Thyroid gland (tissue), 4 donors: ENCODE results near the gene RBM23. TPM values are rescaled to one million over a fixed set of nuclear protein-coding genes. Genes with fewer than 3 reads are reported as not detected.
"Not testable (repeated sequence)": the region's sequence is repeated elsewhere in the genome, so short reads cannot be mapped to it uniquely, and the experiment has no call there.

Experiments used
- DNase-seq, 2 donors: peaks; one replicate each; pipeline ENCODE4 v3.0.0-alpha.2; 2019
- H3K27ac ChIP-seq, 3 donors: fragments of 200-600 bp; sonication (generic); 1 replicate in 2 of 3; 2 replicates in 1 of 3; pipeline ENCODE4 v1.5.1; 2016 to 2019; ENCODE audit warnings: mild to moderate bottlenecking in 1 of 3, moderate library complexity in 1 of 3
- H3K27me3 ChIP-seq: fragments of 200-600 bp; sonication (generic); one replicate; pipeline ENCODE4 v1.5.1; 2019
- H3K36me3 ChIP-seq, 2 donors: fragments of 200-600 bp; sonication (generic); one replicate each; pipeline ENCODE4 v1.5.1; 2016 to 2019
- H3K4me1 ChIP-seq, 2 donors: fragments of 200-600 bp; sonication (generic); one replicate each; pipeline ENCODE4 v1.5.1; 2017 to 2019
- H3K4me3 ChIP-seq, 3 donors: fragments of 200-600 bp; sonication (generic); replicated peaks in 1 of 3; 1 replicate in 2 of 3; 2 replicates in 1 of 3; pipeline ENCODE4 v1.5.1; 2016; ENCODE audit warnings: mild to moderate bottlenecking in 1 of 3
- H3K9me3 ChIP-seq: fragments of 200-600 bp; sonication (generic); one replicate; pipeline ENCODE4 v1.5.1; 2017
- POLR2A ChIP-seq, 2 donors: fragments of 450-650 bp; IDR thresholded peaks; one replicate each; pipeline ENCODE4 v1.6.1; 2017; ENCODE audit warnings: antibody characterized with exemption in 2 of 2, mild to moderate bottlenecking in 2 of 2, moderate library complexity in 1 of 2
- WGBS, 2 donors: methylation state at CpG; one replicate each; pipeline ENCODE4 v1.1.5; 2017; 5-methylcytosine and 5-hydroxymethylcytosine counted together
- intact Hi-C: fragments of 100-400 bp; cut with DNase I; formaldehyde crosslinking; loops from one replicate; pipeline ENCODE4 v1.15.1; 2023
- total RNA-seq, 4 donors: library from RNA; depleted of rRNA; stranded (reverse); fragments of >200 nt; gene quantifications; one replicate each; pipeline ENCODE4 v1.2.3, GENCODE V29; 2016
- TF ChIP-seq, protein P1 (sequence below), 6 experiments: fragments of 200-600 bp in 3 of 6; fragments of 450-650 bp in 3 of 6; sonication (generic) in 3 of 6; IDR thresholded peaks; one replicate each; pipeline ENCODE4 v1.5.1; 2016 to 2019; ENCODE audit warnings: antibody characterized with exemption in 6 of 6, mild to moderate bottlenecking in 2 of 6, inconsistent platforms in 1 of 6, moderate library complexity in 1 of 6

The RBM23 gene
- total RNA-seq, 4 donors from 2014 or later, result 157 to 1,409 (median 683) TPM

DNA sequence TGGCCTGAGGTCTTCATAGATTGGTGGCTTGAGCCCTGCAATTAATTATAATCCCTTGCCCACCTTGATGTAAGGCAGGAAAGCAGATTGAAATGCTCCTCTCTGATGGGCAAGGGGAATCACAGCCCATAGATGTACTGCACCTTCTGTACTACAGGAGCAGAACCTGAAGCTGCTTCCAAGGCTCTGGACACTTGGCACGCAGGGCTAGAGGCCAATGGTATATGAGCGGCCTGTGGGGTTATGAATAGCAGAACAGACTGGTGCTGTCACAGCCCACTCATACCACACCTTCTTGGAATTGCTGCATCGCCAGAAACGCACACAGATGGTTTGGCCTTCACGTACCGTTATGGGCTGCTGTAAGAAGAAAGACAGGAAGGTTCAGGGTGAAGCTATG lies 1.7 kb upstream of the RBM23 start:
- WGBS, 2 donors, result 96 to 97% methylated on average over 6 of the region's 6 CpGs
- intact Hi-C loops, result no loop called here
- H3K4me3 ChIP-seq, result no peak overlapping the region
- TF ChIP-seq, protein P1, sequence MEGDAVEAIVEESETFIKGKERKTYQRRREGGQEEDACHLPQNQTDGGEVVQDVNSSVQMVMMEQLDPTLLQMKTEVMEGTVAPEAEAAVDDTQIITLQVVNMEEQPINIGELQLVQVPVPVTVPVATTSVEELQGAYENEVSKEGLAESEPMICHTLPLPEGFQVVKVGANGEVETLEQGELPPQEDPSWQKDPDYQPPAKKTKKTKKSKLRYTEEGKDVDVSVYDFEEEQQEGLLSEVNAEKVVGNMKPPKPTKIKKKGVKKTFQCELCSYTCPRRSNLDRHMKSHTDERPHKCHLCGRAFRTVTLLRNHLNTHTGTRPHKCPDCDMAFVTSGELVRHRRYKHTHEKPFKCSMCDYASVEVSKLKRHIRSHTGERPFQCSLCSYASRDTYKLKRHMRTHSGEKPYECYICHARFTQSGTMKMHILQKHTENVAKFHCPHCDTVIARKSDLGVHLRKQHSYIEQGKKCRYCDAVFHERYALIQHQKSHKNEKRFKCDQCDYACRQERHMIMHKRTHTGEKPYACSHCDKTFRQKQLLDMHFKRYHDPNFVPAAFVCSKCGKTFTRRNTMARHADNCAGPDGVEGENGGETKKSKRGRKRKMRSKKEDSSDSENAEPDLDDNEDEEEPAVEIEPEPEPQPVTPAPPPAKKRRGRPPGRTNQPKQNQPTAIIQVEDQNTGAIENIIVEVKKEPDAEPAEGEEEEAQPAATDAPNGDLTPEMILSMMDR (IDR thresholded peaks at IDR 0.05), result no peak
- TF ChIP-seq POLR2A (IDR thresholded peaks at IDR 0.05), result no peak
- H3K9me3 ChIP-seq, result no peaks in the 10 kb centered on the region
- H3K27me3 ChIP-seq, result no peaks in the 10 kb centered on the region
- no peak for DNase-seq
- peaks cover 39 to 44% of the 10 kb centered on the region in 2 donors for H3K36me3 ChIP-seq
- H3K27ac ChIP-seq, result no peak overlapping the region
- peaks cover 18 to 24% of the 10 kb centered on the region in 2 donors for H3K4me1 ChIP-seq

DNA sequence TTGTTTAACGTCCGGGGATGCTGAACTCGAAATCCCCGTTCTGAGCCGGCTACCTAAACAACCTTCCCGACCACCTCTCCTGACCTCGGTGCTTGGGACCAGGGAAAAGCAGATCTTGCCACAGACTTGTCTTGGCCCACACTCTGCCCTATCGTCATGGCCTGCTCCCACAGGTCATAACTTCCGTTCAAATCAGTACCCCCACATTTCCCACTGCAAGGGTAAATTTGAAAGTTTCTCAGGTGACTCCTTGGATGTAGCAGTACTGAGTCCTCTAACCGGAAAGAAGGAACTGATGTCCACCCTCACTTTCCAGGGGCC lies 612 bp upstream of the RBM23 start:
- Histone ChIP-seq H3K4me3 (peak overlapping the region in 1 of 3 donors; percentile 70), H3K9me3 (no peaks in the 10 kb centered on the region), H3K36me3 (peaks cover 36% of the 10 kb centered on the region in 2 donors), H3K4me1 (peaks cover 18 to 24% of the 10 kb centered on the region in 2 donors), H3K27ac (peak overlapping the region; percentile 85 to 98 (median 86)), H3K27me3 (no peaks in the 10 kb centered on the region)
- intact Hi-C loops, result no loop called here
- TF ChIP-seq POLR2A (IDR thresholded peaks at IDR 0.05), result no peak
- TF ChIP-seq, protein P1 (IDR thresholded peaks at IDR 0.05), result no peak
- 8 to 9% methylated on average over 8 of the region's 10 CpGs for WGBS, 2 donors
- no peak for DNase-seq

DNA sequence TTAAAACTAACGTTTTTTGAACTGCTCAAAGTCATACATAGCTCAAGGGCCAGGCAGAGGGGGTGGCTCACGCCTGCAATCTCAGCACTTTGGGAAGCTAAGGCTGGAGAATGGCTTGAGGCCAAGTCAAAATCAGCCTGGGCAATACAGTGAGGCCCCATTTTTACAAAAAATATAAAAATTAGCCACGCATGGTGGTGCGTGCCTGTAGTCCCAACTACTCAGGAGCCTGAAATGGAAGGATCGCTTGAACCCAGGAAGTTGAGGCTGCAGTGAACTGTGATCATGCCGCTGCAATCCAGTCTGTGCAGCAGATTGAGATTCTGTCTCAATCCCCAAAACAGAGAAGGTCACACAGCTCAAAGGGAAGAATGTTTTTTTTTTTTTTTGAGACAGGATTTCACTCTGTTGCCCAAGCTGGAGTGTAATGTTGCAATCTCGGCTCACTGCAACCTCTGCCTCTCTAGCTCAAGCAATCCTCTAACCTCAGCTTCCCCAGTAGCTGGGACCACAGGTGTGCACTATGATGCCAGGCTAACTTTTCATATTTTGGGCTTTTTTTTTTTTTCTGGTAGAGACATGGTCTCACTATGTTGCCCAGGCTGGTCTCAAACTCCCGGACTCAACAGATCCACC lies 2.9 kb downstream of the RBM23 start:
- Histone ChIP-seq H3K27me3 (no peaks in the 10 kb centered on the region), H3K9me3 (no peaks in the 10 kb centered on the region), H3K4me3 (no peak overlapping the region), H3K36me3 (peaks cover 5 to 9% of the 10 kb centered on the region in 2 donors), H3K4me1 (peaks cover 18 to 24% of the 10 kb centered on the region in 2 donors), H3K27ac (no peak overlapping the region)
- WGBS, 2 donors, result 84 to 89% methylated on average over 8 of the region's 8 CpGs
- DNase-seq, result no peak
- intact Hi-C loops, result no loop called here
- no peak for TF ChIP-seq POLR2A (IDR thresholded peaks at IDR 0.05)
- TF ChIP-seq, protein P1 (IDR thresholded peaks at IDR 0.05), result no peak

DNA sequence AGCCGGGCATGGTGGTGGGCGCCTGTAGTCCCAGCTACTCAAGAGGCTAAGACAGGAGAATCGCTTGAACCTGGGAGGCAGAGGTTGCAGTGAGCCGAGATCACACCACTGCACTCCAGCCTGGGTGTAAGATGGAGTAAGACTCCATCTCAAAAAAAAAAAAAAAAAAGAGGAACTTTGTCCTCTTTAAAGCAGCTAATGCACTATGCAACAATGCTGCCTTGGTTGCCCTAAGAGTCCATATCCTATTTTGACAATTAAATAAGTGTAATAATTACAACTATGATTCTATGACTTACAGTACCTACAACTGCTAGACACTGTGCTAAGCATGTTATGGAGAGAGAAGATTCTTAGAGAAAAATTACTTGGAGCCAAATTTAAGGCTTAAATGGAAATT lies 4.1 kb downstream of the RBM23 start:
- H3K9me3 ChIP-seq, H3K36me3 ChIP-seq, H3K27ac ChIP-seq, H3K27me3 ChIP-seq, H3K4me3 ChIP-seq, intact Hi-C loops, DNase-seq: not testable (repeated sequence)
- H3K4me1 ChIP-seq, result peaks cover 18 to 22% of the 10 kb centered on the region in 2 donors
- 92 to 96% methylated on average over 4 of the region's 4 CpGs for WGBS, 2 donors

DNA sequence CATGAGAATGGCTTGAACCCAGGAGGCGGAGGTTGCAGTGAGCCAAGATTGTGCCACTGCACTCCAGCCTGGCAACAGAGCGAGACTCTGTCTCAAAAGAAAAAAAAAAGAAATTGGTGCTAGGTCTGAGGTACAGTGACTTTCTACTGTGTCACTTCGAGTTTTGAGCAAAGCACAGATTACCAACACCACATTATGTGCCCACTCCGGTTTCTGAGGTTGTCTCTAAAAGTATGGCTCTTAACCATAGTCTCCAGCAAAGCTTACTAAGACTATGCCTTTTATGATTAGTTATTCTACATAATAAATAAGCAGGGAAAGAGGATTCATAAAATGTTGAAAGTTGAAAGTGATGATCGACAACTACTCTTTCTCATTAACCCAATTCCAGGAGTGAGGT lies 8.0 kb downstream of the RBM23 start:
- H3K4me3 ChIP-seq, result no peak overlapping the region
- peaks cover 37 to 41% of the 10 kb centered on the region in 2 donors for H3K36me3 ChIP-seq
- H3K27me3 ChIP-seq, result no peaks in the 10 kb centered on the region
- no peak for TF ChIP-seq POLR2A (IDR thresholded peaks at IDR 0.05)
- TF ChIP-seq, protein P1 (IDR thresholded peaks at IDR 0.05), result no peak
- H3K9me3 ChIP-seq, result no peaks in the 10 kb centered on the region
- no peak for DNase-seq
- H3K27ac ChIP-seq, result no peak overlapping the region
- H3K4me1 ChIP-seq, result no peaks in the 10 kb centered on the region
- intact Hi-C loops, result no loop called here
- WGBS, 2 donors, result 90 to 95% methylated on average over 5 of the region's 5 CpGs
